GM19025 (cell line): ENCODE results near the gene F2RL2.

Source experiments
- ATAC-seq: cut with Tn5 transposase; IDR thresholded peaks from one replicate; pipeline ENCODE4 v1.9.1; 2021; ENCODE audit warnings: mild to moderate bottlenecking, low read depth, moderate library complexity; ENCODE audit not compliant: unreplicated experiment

F2RL2 gene

GRCh38 chr5:76622973-76623596, at the start of gene F2RL2:
TSS of gene F2RL2 (minus strand) at chr5:76623403. CDS start at chr5:76623230, 173 bp downstream.
- no peak for ATAC-seq

GRCh38 chr5:76672242-76672641, 49.0 kb upstream of the F2RL2 start:
- no peak for ATAC-seq

- no peak for ATAC-seq
Observed at GRCh38 chr5:76670508-76670907, 47.3 kb upstream of the F2RL2 start.

- no peak for ATAC-seq
Observed at GRCh38 chr5:76669245-76669644, 46.0 kb upstream of the F2RL2 start.

GRCh38 chr5:76667495-76667894, 44.3 kb upstream of the F2RL2 start:
- ATAC-seq = no peak

- no peak for ATAC-seq
Observed at GRCh38 chr5:76664079-76664478, 40.9 kb upstream of the F2RL2 start.

- ATAC-seq = no peak
Observed at GRCh38 chr5:76663573-76663972, 40.4 kb upstream of the F2RL2 start.

- no peak for ATAC-seq
Observed at GRCh38 chr5:76662521-76662920, 39.3 kb upstream of the F2RL2 start.

- ATAC-seq = no peak
Observed at GRCh38 chr5:76660360-76660759, 37.2 kb upstream of the F2RL2 start.

GRCh38 chr5:76657683-76658311, 34.6 kb upstream of the F2RL2 start:
- no peak for ATAC-seq

GRCh38 chr5:76657091-76657490, 33.9 kb upstream of the F2RL2 start:
- ATAC-seq = no peak

- ATAC-seq = no peak
Observed at GRCh38 chr5:76652809-76653414, 29.7 kb upstream of the F2RL2 start.

GRCh38 chr5:76649140-76649539, 25.9 kb upstream of the F2RL2 start:
- no peak for ATAC-seq

- no peak for ATAC-seq
Observed at GRCh38 chr5:76643371-76643770, 20.2 kb upstream of the F2RL2 start.

- no peak for ATAC-seq
Observed at GRCh38 chr5:76642390-76643040, 19.3 kb upstream of the F2RL2 start.

- ATAC-seq = no peak
Observed at GRCh38 chr5:76641514-76642120, 18.4 kb upstream of the F2RL2 start.

GRCh38 chr5:76638479-76638878, 15.3 kb upstream of the F2RL2 start:
- no peak for ATAC-seq

- ATAC-seq = no peak
Observed at GRCh38 chr5:76637490-76637889, 14.3 kb upstream of the F2RL2 start.

- ATAC-seq = no peak
Observed at GRCh38 chr5:76634661-76635060, 11.5 kb upstream of the F2RL2 start.

- no peak for ATAC-seq
Observed at GRCh38 chr5:76626738-76627137, 3.5 kb upstream of the F2RL2 start.
